ENCODE data around the gene HMGXB4.

DNA sequence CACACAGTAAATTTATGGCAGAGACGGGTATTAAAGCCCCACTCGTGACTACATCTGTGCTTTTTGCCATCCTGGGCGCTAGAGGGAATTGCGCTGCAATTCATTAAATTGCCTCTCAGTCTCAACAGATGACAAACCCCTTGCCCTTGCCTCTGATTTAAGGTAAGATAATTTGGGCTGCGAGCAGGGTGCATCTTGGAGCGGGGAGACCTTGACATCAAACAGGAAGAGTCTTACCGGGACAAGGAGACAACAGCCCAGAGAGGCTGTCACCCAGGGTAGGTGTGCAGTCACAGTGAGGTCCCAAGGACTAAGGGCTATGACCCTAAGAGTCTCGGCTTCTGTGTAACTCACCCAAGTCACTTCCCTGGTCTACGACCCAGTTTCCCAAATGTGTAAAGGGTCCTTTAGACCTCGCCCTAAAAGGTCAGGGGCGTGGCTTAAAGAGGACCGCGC is 42.0 kb downstream of the HMGXB4 start:
- TF ChIP-seq JUNB (IDR thresholded peaks at IDR 0.05), result no peak
- TF ChIP-seq ESRRA (IDR thresholded peaks at IDR 0.05; ENCODE audit: borderline replicate concordance, low read length), result no peak
- TF ChIP-seq, protein P1, sequence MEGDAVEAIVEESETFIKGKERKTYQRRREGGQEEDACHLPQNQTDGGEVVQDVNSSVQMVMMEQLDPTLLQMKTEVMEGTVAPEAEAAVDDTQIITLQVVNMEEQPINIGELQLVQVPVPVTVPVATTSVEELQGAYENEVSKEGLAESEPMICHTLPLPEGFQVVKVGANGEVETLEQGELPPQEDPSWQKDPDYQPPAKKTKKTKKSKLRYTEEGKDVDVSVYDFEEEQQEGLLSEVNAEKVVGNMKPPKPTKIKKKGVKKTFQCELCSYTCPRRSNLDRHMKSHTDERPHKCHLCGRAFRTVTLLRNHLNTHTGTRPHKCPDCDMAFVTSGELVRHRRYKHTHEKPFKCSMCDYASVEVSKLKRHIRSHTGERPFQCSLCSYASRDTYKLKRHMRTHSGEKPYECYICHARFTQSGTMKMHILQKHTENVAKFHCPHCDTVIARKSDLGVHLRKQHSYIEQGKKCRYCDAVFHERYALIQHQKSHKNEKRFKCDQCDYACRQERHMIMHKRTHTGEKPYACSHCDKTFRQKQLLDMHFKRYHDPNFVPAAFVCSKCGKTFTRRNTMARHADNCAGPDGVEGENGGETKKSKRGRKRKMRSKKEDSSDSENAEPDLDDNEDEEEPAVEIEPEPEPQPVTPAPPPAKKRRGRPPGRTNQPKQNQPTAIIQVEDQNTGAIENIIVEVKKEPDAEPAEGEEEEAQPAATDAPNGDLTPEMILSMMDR (IDR thresholded peaks at IDR 0.05), result no peak
- TF ChIP-seq, protein P2, sequence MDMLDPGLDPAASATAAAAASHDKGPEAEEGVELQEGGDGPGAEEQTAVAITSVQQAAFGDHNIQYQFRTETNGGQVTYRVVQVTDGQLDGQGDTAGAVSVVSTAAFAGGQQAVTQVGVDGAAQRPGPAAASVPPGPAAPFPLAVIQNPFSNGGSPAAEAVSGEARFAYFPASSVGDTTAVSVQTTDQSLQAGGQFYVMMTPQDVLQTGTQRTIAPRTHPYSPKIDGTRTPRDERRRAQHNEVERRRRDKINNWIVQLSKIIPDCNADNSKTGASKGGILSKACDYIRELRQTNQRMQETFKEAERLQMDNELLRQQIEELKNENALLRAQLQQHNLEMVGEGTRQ (IDR thresholded peaks at IDR 0.05), result no peak
- TF ChIP-seq SMC3 (IDR thresholded peaks at IDR 0.05), result no peak
- 0 out of 2 replicates have a peak, but pooled peaks have one; percentile 21 for TF ChIP-seq PHF8 (IDR thresholded peaks at IDR 0.05; ENCODE audit: borderline replicate concordance, low read depth)
- TF ChIP-seq MYC (IDR thresholded peaks at IDR 0.05; ENCODE audit: borderline replicate concordance, low read length), result no peak
- no peak for TF ChIP-seq CEBPB (IDR thresholded peaks at IDR 0.05)
- TF ChIP-seq RAD21 (conservative IDR thresholded peaks at IDR 0.05 in 1 of 2, IDR thresholded peaks at IDR 0.05 in 1 of 2), result no peak
- TF ChIP-seq HDAC2 (IDR thresholded peaks at IDR 0.05), result no peak
- no peak for TF ChIP-seq RARB (CRISPR knock-in tag; IDR thresholded peaks at IDR 0.05)
- TF ChIP-seq ZNF302 (CRISPR knock-in tag; IDR thresholded peaks at IDR 0.05), result no peak

All from A549 (cell line).